ENCODE measurements around the gene IFNG-AS1. TPM values are rescaled to one million over a fixed set of nuclear protein-coding genes. Genes with fewer than 3 reads are reported as not detected.

IFNG-AS1 gene
- total RNA-seq, 1 experiment from 2014 or later: not detected

- no peak for TF ChIP-seq ZNF274 (IDR thresholded peaks at IDR 0.05; ENCODE audit: low read depth, low read length)
- TF ChIP-seq RAD21 (IDR thresholded peaks at IDR 0.05; ENCODE audit: low read depth): no peak
- no peak for TF ChIP-seq CTCF (IDR thresholded peaks at IDR 0.05 in 2 of 3, conservative IDR thresholded peaks at IDR 0.05 in 1 of 3; ENCODE audit: borderline replicate concordance in 1 of 3, insufficient read depth in 1 of 3, low read depth in 2 of 3, low read length in 2 of 3)
Measured at GRCh38 chr12:67982164-67982563, 7.1 kb upstream of the IFNG-AS1 start (continued).

- no TSS peak for BruUV-seq (replicated peaks)
- Histone ChIP-seq H3K36me3 (ENCODE audit: control insufficient read depth in 1 of 2, insufficient read depth in 2 of 2, low read length in 2 of 2) (no peaks in the 10 kb centered on the region), H3K27me3 (ENCODE audit: insufficient read depth, low read length) (no peaks in the 10 kb centered on the region), H3K9me2 (ENCODE audit: insufficient read depth) (no peaks in the 10 kb centered on the region), H3K79me2 (ENCODE audit: insufficient read depth, low read length) (no peaks in the 10 kb centered on the region), H3K4me2 (ENCODE audit: low read length) (no peak overlapping the region), H2AFZ (ENCODE audit: low read depth, low read length, poor library complexity, severe bottlenecking) (no peak overlapping the region), H3K9ac (ENCODE audit: low read length) (no peak overlapping the region), H3K27ac (ENCODE audit: low read depth, low read length) (no peak overlapping the region), H4K20me1 (ENCODE audit: insufficient read depth) (no peaks in the 10 kb centered on the region), H3K4me3 (replicated peaks in 1 of 2; ENCODE audit: low read depth in 1 of 2, low read length in 2 of 2) (no peak overlapping the region), H3K4me1 (ENCODE audit: control insufficient read depth in 1 of 2, insufficient read depth in 2 of 2, low read length in 2 of 2) (peaks cover 3 to 8% of the 10 kb centered on the region in 2 experiments; a peak in 2 of 4 replicates), H3K9me3 (ENCODE audit: control insufficient read depth in 1 of 2, insufficient read depth in 1 of 2, low read depth in 1 of 2, low read length in 2 of 2) (no peaks in the 10 kb centered on the region)
- TF ChIP-seq ATF3 (IDR thresholded peaks at IDR 0.05) (no peak), SIN3A (IDR thresholded peaks at IDR 0.05; ENCODE audit: low read depth) (no peak), RAD21 (IDR thresholded peaks at IDR 0.05; ENCODE audit: low read depth) (no peak), ZBTB33 (IDR thresholded peaks at IDR 0.05; ENCODE audit: extremely low read depth, insufficient replicate concordance, low read length) (no peak), CEBPB (IDR thresholded peaks at IDR 0.05; ENCODE audit: low read depth) (no peak), TCF7L2 (IDR thresholded peaks at IDR 0.05; ENCODE audit: borderline replicate concordance, extremely low read depth, insufficient read depth, insufficient read length) (no peak), EGR1 (IDR thresholded peaks at IDR 0.05; ENCODE audit: low read depth) (no peak)
- ChIA-PET CTCF (no interaction called here), POLR2A (no interaction called here), RAD21 (ENCODE audit: low non-redundant PET in 1 of 2, low total read pairs in 2 of 2, uncharacterized antibody in 2 of 2, unreplicated experiment in 2 of 2) (no interaction called here)
- intact Hi-C loops (cut with micrococcal nuclease): no loop called here
- DNase-seq (ENCODE audit: low read depth, low spot score) (no peak), ATAC-seq (no peak)
Measured at GRCh38 chr12:67986632-67987031, 2.6 kb upstream of the IFNG-AS1 start.
